GM12891 (cell line): ENCODE results near the gene SLC25A26.

Experiments used
- POLR2A ChIP-seq: IDR thresholded peaks from 2 replicates; pipeline ENCODE4 v1.6.1; 2011; ENCODE audit warnings: low read depth, low read length, control low read depth
- SPI1 ChIP-seq: IDR thresholded peaks from 2 replicates; pipeline ENCODE4 v1.6.1; 2011; ENCODE audit warnings: low read depth, low read length, control low read depth

GRCh38 chr3:66399529-66400232 lies 178.9 kb downstream of the SLC25A26 start:
- TF ChIP-seq POLR2A, result no peak
- TF ChIP-seq SPI1, result no peak
